ES-I3 (cell line): ENCODE measurements around the gene ARL4D.
"Not testable (repeated sequence)": the region's sequence is repeated elsewhere in the genome, so short reads cannot be mapped to it uniquely, and the experiment has no call there.

ENCODE experiments used
- H3K36me3 ChIP-seq: 2 replicates; pipeline ENCODE4 v1.6.1; 2013; ENCODE audit warnings: mild to moderate bottlenecking, low read length, control low read depth, moderate library complexity; ENCODE audit not compliant: insufficient read depth
- H3K4me1 ChIP-seq: 2 replicates; pipeline ENCODE4 v1.6.1; 2013; ENCODE audit warnings: mild to moderate bottlenecking, control low read depth, low read length; ENCODE audit not compliant: insufficient read depth
- H3K9ac ChIP-seq: 2 replicates; pipeline ENCODE4 v1.6.1; 2013; ENCODE audit warnings: low read depth, mild to moderate bottlenecking, low read length, moderate library complexity
- H3K9me3 ChIP-seq: 2 replicates; pipeline ENCODE4 v1.6.1; 2013; ENCODE audit warnings: mild to moderate bottlenecking, low read length, moderate library complexity; ENCODE audit not compliant: control insufficient read depth, insufficient read depth

Gene ARL4D

GRCh38 chr17:43412166-43412565, 13.4 kb downstream of the ARL4D start:
- Histone ChIP-seq H3K9ac (no peak overlapping the region), H3K9me3 (no peaks in the 10 kb centered on the region), H3K4me1 (peaks cover 34% of the 10 kb centered on the region), H3K36me3 (no peaks in the 10 kb centered on the region)

- H3K9me3 ChIP-seq: no peaks in the 10 kb centered on the region
- H3K4me1 ChIP-seq: peaks cover 31% of the 10 kb centered on the region
- no peaks in the 10 kb centered on the region for H3K36me3 ChIP-seq
- H3K9ac ChIP-seq: no peak overlapping the region
These were observed 18.5 kb downstream of the ARL4D start for GRCh38 chr17:43416998-43417890.

- Histone ChIP-seq H3K36me3 (no peaks in the 10 kb centered on the region), H3K4me1 (peaks cover 26% of the 10 kb centered on the region), H3K9me3 (no peaks in the 10 kb centered on the region), H3K9ac (no peak overlapping the region; the same call in 1 of the 2 replicates)
These were observed 19.9 kb downstream of the ARL4D start for GRCh38 chr17:43418441-43419374.

DNA sequence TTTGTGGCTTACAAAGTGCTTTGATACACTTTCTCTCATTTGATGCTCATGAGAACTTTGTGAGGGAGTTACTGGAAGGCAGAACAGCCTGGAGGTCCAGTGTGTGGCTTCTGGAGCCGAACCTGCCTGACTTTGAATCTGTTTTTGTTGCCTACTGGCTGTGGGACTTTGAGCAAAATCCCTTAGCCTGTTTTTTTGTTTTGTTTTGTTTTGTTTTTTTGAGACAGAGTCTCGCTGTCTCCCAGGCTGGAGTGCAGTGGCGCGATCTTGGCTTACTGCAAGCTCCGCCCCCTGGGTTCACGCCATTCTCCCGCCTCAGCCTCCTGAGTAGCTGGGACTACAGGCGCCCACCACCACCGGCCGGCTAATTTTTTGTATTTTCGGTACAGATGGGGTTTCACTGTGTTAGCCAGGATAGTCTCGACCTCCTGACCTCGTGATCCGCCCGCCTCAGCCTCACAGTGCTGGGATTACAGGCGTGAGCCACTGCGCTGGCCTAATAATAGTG, 20.6 kb downstream of the ARL4D start:
- H3K4me1 ChIP-seq: peaks cover 26% of the 10 kb centered on the region
- H3K36me3 ChIP-seq, H3K9ac ChIP-seq, H3K9me3 ChIP-seq: not testable (repeated sequence)

GRCh38 chr17:43423777-43424455, 25.1 kb downstream of the ARL4D start:
- no peaks in the 10 kb centered on the region for H3K9me3 ChIP-seq
- no peak overlapping the region for H3K9ac ChIP-seq
- peaks cover 5% of the 10 kb centered on the region for H3K4me1 ChIP-seq
- H3K36me3 ChIP-seq: no peaks in the 10 kb centered on the region

- no peak overlapping the region for H3K9ac ChIP-seq
- peaks cover 6% of the 10 kb centered on the region; the same call in 1 of the 2 replicates for H3K4me1 ChIP-seq
- no peaks in the 10 kb centered on the region for H3K36me3 ChIP-seq
- H3K9me3 ChIP-seq: no peaks in the 10 kb centered on the region
These were observed 28.7 kb downstream of the ARL4D start for GRCh38 chr17:43427362-43428043.

DNA sequence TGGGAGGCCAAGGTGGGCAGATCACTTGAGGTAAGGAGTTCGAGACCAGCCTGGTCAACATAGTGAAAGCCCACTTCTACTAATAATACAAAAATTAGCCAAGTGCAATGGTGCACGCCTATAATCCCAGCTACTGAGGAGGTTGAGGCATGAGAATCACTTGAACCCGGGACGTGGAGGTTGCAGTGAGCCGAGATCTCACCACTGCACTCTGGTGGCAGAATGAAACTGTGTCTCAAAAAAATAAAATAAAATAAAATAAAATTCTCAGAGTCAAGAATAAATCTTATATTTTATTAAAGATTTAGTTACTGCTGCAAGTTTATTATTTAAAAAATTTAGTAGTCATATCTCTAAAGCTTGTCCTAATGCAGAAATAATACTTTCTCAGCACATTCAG, 29.7 kb downstream of the ARL4D start:
- H3K9me3 ChIP-seq: no peaks in the 10 kb centered on the region
- H3K9ac ChIP-seq: no peak overlapping the region
- H3K4me1 ChIP-seq: peaks cover 6% of the 10 kb centered on the region; the same call in 1 of the 2 replicates
- H3K36me3 ChIP-seq: no peaks in the 10 kb centered on the region

DNA sequence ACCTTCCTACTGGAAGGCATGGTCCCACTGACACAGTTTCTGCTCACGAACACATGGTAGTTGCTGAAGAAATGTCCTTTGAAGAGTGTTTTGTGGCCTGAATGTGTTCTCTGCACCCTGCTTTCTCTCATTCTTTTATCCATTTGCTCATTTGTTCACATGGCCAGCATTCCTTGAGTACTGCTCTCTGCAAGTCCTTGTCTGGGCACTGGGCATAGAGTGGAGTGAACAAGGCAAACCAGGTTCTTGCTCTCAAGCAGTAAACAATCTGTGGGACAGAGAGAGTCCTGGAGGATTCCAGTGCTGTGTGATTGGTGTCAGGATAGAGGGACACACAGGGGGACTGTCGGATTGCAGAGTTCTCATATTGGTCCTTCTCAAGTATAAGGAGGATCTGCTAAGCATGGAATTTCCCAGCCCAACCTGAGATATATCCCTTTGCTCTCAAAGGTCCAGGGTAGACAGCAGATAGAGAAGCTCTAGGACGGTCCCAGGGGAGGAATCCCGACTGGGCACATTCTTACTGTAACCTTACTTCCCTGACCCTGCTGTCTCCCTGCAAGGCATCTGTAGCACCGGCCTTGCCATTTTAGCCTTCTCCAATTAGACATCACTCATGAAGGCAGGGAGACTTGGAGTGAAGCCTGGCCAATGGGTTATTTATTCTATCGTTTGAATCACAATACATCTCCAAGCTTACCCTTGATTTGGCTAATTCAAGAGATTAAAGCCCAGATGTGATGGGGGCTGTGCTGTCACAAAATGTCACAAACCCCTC, 32.3 kb downstream of the ARL4D start:
- Histone ChIP-seq H3K9ac (no peak overlapping the region), H3K9me3 (no peaks in the 10 kb centered on the region), H3K4me1 (peaks cover 11% of the 10 kb centered on the region), H3K36me3 (no peaks in the 10 kb centered on the region)

GRCh38 chr17:43431714-43432523, 33.1 kb downstream of the ARL4D start:
- Histone ChIP-seq H3K4me1 (peaks cover 12% of the 10 kb centered on the region), H3K9ac (no peak overlapping the region), H3K36me3 (no peaks in the 10 kb centered on the region), H3K9me3 (no peaks in the 10 kb centered on the region)

DNA sequence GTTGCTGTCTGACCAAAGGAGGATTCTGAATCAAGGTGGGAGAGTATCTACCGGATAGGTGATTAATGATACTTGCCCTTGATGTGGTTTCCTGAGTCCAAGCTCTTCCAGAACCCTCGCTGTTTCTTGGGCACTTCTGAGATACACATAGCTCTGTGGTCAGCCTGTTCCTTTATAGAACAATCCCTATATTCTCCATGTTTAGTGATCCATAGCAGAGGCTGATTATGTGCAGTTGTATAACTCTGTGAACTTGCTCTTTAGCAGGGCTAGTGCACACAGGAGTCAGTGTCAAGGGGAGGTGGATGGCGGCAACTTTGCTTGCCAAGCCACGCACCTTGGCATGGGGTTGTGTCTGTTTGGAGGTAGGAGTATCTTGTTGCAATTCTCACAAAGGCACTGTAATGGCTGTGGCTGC, 36.1 kb downstream of the ARL4D start:
- Histone ChIP-seq H3K36me3 (no peaks in the 10 kb centered on the region), H3K4me1 (peaks cover 21% of the 10 kb centered on the region), H3K9ac (no peak overlapping the region), H3K9me3 (no peaks in the 10 kb centered on the region)

GRCh38 chr17:43437756-43438155, 39.0 kb downstream of the ARL4D start:
- no peaks in the 10 kb centered on the region for H3K9me3 ChIP-seq
- no peaks in the 10 kb centered on the region for H3K36me3 ChIP-seq
- peaks cover 14% of the 10 kb centered on the region for H3K4me1 ChIP-seq
- no peak overlapping the region for H3K9ac ChIP-seq

GRCh38 chr17:43438626-43439025, 39.8 kb downstream of the ARL4D start:
- peaks cover 14% of the 10 kb centered on the region for H3K4me1 ChIP-seq
- H3K9ac ChIP-seq: 0 out of 2 replicates have a peak overlapping the region, but pooled peaks have one; percentile 5
- H3K36me3 ChIP-seq: no peaks in the 10 kb centered on the region
- no peaks in the 10 kb centered on the region for H3K9me3 ChIP-seq
